Right lobe of liver (tissue), 4 donors: ENCODE results near the gene CCDC186.

Source experiments
- POLR2A ChIP-seq: fragments of 450-650 bp; IDR thresholded peaks from one replicate; pipeline ENCODE4 v1.6.1; 2017; ENCODE audit warnings: antibody characterized with exemption, mild to moderate bottlenecking
- TF ChIP-seq, protein P1 (sequence below), 4 donors: fragments of 200-600 bp in 3 of 4; fragments of 450-650 bp in 1 of 4; IDR thresholded peaks; one replicate each; pipeline versions ENCODE4 v1.5.1 to v1.8.0; 2016 to 2022; ENCODE audit warnings: antibody characterized with exemption in 4 of 4, mild to moderate bottlenecking in 2 of 4
- donor health status: DM: no; HTN: no; CAD: no.
- donor health status: DM: no; HTN: no; CAD: no.
- donor health status: DM: no; HTN: yes; CAD: no.

DNA sequence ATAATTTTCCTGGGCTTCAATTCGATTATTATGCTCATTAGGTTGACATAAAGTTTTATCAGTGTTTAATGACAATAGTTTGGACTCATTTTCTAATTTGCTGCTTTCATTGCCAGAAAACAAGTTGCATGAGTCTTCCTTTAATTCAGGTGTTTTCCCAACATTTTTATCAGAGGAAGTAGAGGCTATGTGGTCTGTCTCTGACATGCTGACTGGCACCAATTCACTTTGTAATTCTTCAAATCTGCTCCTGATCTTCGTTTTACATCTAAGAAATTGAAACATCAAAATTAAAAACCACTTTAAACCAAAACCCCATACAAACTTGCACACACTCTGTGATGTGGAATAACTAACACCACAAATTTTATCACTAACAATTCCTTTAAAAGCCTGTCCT, 10.9 kb downstream of the CCDC186 start:
- TF ChIP-seq POLR2A: no peak
- TF ChIP-seq, protein P1, sequence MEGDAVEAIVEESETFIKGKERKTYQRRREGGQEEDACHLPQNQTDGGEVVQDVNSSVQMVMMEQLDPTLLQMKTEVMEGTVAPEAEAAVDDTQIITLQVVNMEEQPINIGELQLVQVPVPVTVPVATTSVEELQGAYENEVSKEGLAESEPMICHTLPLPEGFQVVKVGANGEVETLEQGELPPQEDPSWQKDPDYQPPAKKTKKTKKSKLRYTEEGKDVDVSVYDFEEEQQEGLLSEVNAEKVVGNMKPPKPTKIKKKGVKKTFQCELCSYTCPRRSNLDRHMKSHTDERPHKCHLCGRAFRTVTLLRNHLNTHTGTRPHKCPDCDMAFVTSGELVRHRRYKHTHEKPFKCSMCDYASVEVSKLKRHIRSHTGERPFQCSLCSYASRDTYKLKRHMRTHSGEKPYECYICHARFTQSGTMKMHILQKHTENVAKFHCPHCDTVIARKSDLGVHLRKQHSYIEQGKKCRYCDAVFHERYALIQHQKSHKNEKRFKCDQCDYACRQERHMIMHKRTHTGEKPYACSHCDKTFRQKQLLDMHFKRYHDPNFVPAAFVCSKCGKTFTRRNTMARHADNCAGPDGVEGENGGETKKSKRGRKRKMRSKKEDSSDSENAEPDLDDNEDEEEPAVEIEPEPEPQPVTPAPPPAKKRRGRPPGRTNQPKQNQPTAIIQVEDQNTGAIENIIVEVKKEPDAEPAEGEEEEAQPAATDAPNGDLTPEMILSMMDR (IDR thresholded peaks at IDR 0.05): no peak
